ENCODE measurements around the gene ZFPM1.

DNA sequence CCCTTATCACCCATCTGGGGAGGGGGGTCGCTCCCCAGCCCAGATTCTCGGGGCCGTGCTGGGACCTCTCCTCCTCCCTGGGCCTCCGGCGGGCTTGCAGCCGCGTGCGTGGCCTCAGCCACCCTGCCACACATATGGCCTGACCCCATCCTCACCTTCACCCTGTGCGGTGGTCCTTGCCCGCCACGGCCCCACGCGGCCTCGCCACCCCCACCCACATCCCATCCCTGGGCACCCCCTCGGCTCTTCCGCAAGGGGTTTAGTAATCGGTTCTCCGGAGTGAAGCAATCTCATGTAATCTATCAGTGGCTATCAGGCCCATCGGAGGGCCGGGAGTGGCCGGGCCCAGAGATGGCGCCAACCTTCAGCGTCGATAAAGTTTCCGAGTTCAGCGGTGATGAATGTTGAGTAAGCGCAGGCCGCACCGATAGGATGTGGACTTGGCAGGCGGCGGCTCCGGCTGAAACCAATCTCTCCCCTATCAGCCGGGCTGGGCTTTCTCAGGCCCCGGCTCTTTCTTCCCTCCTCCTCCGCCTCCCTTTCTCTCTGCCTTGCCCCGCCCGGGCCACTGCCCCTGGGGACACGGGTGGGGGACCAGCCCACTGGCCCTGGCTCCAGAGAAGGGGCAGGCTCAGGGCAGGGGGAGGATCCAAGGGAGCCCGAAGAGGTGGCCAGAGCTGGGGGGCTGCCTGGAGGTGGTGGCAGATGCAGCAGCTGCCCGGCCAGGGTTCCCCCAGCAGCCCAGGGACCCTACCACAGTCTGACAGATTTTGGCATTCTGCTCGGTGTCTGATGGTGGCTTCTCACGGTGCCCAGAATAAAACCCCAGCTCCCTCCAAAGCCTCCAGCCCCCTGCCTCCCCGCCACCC, 20.8 kb downstream of the ZFPM1 start:
- TF ChIP-seq, protein P1, sequence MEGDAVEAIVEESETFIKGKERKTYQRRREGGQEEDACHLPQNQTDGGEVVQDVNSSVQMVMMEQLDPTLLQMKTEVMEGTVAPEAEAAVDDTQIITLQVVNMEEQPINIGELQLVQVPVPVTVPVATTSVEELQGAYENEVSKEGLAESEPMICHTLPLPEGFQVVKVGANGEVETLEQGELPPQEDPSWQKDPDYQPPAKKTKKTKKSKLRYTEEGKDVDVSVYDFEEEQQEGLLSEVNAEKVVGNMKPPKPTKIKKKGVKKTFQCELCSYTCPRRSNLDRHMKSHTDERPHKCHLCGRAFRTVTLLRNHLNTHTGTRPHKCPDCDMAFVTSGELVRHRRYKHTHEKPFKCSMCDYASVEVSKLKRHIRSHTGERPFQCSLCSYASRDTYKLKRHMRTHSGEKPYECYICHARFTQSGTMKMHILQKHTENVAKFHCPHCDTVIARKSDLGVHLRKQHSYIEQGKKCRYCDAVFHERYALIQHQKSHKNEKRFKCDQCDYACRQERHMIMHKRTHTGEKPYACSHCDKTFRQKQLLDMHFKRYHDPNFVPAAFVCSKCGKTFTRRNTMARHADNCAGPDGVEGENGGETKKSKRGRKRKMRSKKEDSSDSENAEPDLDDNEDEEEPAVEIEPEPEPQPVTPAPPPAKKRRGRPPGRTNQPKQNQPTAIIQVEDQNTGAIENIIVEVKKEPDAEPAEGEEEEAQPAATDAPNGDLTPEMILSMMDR (IDR thresholded peaks at IDR 0.05), result no peak
- no peak for TF ChIP-seq ZFX (IDR thresholded peaks at IDR 0.05; ENCODE audit: borderline replicate concordance)

Data from 22Rv1 (cell line).